ENCODE results near the gene IFT25. TPM values are rescaled to one million over a fixed set of nuclear protein-coding genes. Genes with fewer than 3 reads are reported as not detected.
"Not testable (repeated sequence)": the region's sequence is repeated elsewhere in the genome, so short reads cannot be mapped to it uniquely, and the experiment has no call there.

Gene IFT25
- total and polyA plus RNA-seq, 2 donors (not counting 1 experiment from before 2014, with no cell fraction given) = 27.6 to 37.6 TPM

DNA sequence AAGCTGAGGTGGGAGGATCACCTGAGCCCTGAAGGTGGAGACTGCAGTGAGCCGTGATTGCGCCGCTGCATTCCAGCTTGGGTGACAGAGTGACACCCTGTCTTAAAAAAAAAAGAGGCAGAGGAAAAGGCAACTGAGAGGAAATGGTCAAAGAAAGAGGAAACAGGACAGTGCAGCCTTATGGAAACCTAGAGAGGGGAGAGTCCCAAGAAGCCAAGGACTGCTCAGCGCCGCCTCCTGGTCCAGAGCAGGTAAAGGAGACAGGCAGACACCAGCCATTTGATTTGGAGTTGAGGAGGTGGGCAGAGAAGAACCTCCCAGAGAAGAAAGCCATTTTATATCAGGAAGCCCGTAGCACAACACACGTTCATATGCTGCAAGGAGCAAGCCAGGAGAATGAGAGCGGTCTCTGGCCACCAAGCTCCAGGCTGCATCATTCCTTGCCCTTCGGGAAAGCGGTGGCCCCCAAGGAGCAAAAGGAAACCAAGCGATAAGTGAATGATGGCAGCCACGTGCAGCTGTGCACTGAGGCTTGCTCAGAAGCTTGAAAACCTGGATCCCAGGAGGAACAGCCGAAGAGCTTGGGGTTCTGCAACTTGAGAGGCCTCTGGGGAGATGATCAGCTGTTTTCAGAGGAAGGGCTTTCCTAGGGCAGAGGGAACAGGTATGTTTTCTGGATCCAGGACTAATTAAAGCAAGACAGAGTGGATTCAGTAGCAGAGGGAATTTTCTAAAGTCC, 34.4 kb upstream of the IFT25 start:
- DNase-seq (ENCODE audit: low read depth in 2 of 2) = no peak
- Histone ChIP-seq H3K4me2 (ENCODE audit: extremely low read depth, insufficient read depth, low read length) (no peak overlapping the region), H3K9ac (ENCODE audit: insufficient read depth, low read length) (no peak overlapping the region)

DNA sequence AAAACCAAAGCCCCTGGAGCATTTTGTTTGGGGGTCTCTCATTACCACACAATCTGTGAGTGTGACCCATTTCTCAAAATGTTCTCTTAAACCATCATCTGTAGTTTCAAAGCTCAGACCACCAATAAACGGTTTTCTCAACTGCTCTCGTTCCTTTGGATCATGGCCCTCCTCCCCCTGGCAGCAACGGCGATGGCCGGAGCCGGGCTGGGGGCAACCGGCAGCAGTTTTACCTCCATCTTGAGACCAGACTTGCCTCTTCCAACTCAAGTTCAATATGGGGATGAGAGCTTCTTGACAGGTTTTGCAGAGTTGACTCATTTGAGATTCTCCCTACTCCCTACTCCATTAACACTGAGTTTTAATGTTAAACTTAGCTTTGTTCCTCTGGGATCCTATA, 30.4 kb upstream of the IFT25 start:
- no peak overlapping the region for H3K4me3 ChIP-seq (replicated peaks in 1 of 4; ENCODE audit: control extremely low read depth in 1 of 4, insufficient read depth in 1 of 4, low read depth in 3 of 4, low read length in 4 of 4)
- H3K4me1 ChIP-seq (ENCODE audit: control insufficient read depth, extremely low read depth, insufficient read depth, low read length) = no peaks in the 10 kb centered on the region
- no peaks in the 10 kb centered on the region for H3K27me3 ChIP-seq (ENCODE audit: control insufficient read depth, insufficient read depth, low read length)

More for the DNA sequence above, 34.4 kb upstream of the IFT25 start:
- H2AFZ ChIP-seq (ENCODE audit: low read length) = no peak overlapping the region
- no peaks in the 10 kb centered on the region for H3K36me3 ChIP-seq (ENCODE audit: control insufficient read depth, insufficient read depth, low read length)
- TF ChIP-seq EZH2 (IDR thresholded peaks at IDR 0.05; ENCODE audit: low read length, missing control alignments) = no peak
- TF ChIP-seq, protein P1, sequence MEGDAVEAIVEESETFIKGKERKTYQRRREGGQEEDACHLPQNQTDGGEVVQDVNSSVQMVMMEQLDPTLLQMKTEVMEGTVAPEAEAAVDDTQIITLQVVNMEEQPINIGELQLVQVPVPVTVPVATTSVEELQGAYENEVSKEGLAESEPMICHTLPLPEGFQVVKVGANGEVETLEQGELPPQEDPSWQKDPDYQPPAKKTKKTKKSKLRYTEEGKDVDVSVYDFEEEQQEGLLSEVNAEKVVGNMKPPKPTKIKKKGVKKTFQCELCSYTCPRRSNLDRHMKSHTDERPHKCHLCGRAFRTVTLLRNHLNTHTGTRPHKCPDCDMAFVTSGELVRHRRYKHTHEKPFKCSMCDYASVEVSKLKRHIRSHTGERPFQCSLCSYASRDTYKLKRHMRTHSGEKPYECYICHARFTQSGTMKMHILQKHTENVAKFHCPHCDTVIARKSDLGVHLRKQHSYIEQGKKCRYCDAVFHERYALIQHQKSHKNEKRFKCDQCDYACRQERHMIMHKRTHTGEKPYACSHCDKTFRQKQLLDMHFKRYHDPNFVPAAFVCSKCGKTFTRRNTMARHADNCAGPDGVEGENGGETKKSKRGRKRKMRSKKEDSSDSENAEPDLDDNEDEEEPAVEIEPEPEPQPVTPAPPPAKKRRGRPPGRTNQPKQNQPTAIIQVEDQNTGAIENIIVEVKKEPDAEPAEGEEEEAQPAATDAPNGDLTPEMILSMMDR (conservative IDR thresholded peaks at IDR 0.05 in 1 of 2, IDR thresholded peaks at IDR 0.05 in 1 of 2; ENCODE audit: low read depth in 1 of 2, low read length in 2 of 2) = no peak
- H3K27ac ChIP-seq (ENCODE audit: insufficient read depth, low read length) = no peak overlapping the region
- no peaks in the 10 kb centered on the region for H3K9me3 ChIP-seq (ENCODE audit: control insufficient read depth, insufficient read depth, low read depth, low read length)
- peaks cover 2% of the 10 kb centered on the region for H3K4me1 ChIP-seq (ENCODE audit: control insufficient read depth, extremely low read depth, insufficient read depth, low read length)
- no peaks in the 10 kb centered on the region for H3K27me3 ChIP-seq (ENCODE audit: control insufficient read depth, insufficient read depth, low read length)
- no peaks in the 10 kb centered on the region for H3K79me2 ChIP-seq (ENCODE audit: control insufficient read depth, insufficient read depth, low read length)
- H3K4me3 ChIP-seq (replicated peaks in 1 of 4; ENCODE audit: control extremely low read depth in 1 of 4, insufficient read depth in 1 of 4, low read depth in 3 of 4, low read length in 4 of 4) = no peak overlapping the region
- H4K20me1 ChIP-seq (ENCODE audit: control insufficient read depth, extremely low read depth, insufficient read depth, low read length) = no peaks in the 10 kb centered on the region

DNA sequence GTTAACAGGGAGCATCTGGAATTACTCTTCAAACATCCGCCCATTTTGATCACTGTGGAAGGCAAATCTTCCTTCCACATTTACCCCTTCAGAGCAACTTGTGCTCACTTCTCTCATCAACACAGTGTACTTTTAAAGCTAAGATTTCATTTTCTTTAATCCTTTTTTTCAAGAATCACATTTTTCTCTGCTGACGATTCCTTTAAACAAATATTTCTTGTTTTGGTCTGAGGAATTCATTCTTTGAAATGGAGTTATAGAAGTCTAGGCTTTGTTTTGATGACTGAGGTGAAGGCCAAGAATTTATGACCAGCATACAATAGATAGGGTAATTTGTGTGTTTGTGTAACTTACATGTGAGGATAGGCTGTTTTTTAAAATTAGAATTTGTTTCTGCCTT, 26.2 kb upstream of the IFT25 start:
- peak in 1 of 2 donors; percentile 62 for DNase-seq (ENCODE audit: low read depth in 2 of 2)
- no peaks in the 10 kb centered on the region for H3K4me1 ChIP-seq (ENCODE audit: control insufficient read depth, extremely low read depth, insufficient read depth, low read length)

More for the DNA sequence above, 30.4 kb upstream of the IFT25 start:
- H3K9me3 ChIP-seq (ENCODE audit: control insufficient read depth, insufficient read depth, low read depth, low read length) = no peaks in the 10 kb centered on the region
- H2AFZ ChIP-seq (ENCODE audit: low read length) = no peak overlapping the region
- TF ChIP-seq EZH2 (IDR thresholded peaks at IDR 0.05; ENCODE audit: low read length, missing control alignments) = no peak
- TF ChIP-seq, protein P1 (conservative IDR thresholded peaks at IDR 0.05 in 1 of 2, IDR thresholded peaks at IDR 0.05 in 1 of 2; ENCODE audit: low read depth in 1 of 2, low read length in 2 of 2) = no peak
- no peak overlapping the region for H3K9ac ChIP-seq (ENCODE audit: insufficient read depth, low read length)
- DNase-seq (ENCODE audit: low read depth in 2 of 2) = no peak
- H3K4me2 ChIP-seq (ENCODE audit: extremely low read depth, insufficient read depth, low read length) = no peak overlapping the region
- H4K20me1 ChIP-seq (ENCODE audit: control insufficient read depth, extremely low read depth, insufficient read depth, low read length) = no peaks in the 10 kb centered on the region
- no peaks in the 10 kb centered on the region for H3K36me3 ChIP-seq (ENCODE audit: control insufficient read depth, insufficient read depth, low read length)
- no peaks in the 10 kb centered on the region for H3K79me2 ChIP-seq (ENCODE audit: control insufficient read depth, insufficient read depth, low read length)
- H3K27ac ChIP-seq (ENCODE audit: insufficient read depth, low read length) = no peak overlapping the region

DNA sequence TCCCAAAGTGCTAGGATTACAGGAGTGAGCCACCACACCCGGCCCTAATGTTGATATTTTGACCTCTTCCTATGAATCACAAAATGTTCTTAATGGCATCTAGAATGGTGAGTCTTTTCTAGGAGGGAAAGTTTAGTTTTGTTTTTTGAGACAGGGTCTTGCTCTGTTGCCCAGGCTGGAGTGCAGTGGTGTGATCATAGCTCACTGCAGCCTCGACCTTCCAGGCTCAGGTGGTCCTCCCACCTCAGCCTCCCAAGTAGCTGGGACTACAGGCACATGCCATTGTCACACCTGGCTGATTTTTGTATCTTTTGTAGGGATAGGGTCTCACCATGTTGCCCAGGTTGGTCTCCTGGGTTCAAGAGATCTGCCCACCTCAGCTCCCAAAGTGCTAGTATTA, 23.8 kb upstream of the IFT25 start:
- not testable (repeated sequence) for H3K27ac ChIP-seq (ENCODE audit: insufficient read depth, low read length); H3K36me3 ChIP-seq (ENCODE audit: control insufficient read depth, insufficient read depth, low read length); H3K4me1 ChIP-seq (ENCODE audit: control insufficient read depth, extremely low read depth, insufficient read depth, low read length); H4K20me1 ChIP-seq (ENCODE audit: control insufficient read depth, extremely low read depth, insufficient read depth, low read length); H2AFZ ChIP-seq (ENCODE audit: low read length); H3K79me2 ChIP-seq (ENCODE audit: control insufficient read depth, insufficient read depth, low read length); H3K27me3 ChIP-seq (ENCODE audit: control insufficient read depth, insufficient read depth, low read length); DNase-seq (ENCODE audit: low read depth in 2 of 2); H3K9ac ChIP-seq (ENCODE audit: insufficient read depth, low read length); H3K4me2 ChIP-seq (ENCODE audit: extremely low read depth, insufficient read depth, low read length); H3K4me3 ChIP-seq (replicated peaks in 1 of 4; ENCODE audit: control extremely low read depth in 1 of 4, insufficient read depth in 1 of 4, low read depth in 3 of 4, low read length in 4 of 4); H3K9me3 ChIP-seq (ENCODE audit: control insufficient read depth, insufficient read depth, low read depth, low read length)

More for the DNA sequence above, 26.2 kb upstream of the IFT25 start:
- H3K36me3 ChIP-seq (ENCODE audit: control insufficient read depth, insufficient read depth, low read length) = peaks cover 2% of the 10 kb centered on the region
- H3K27ac ChIP-seq (ENCODE audit: insufficient read depth, low read length) = no peak overlapping the region
- H3K4me2 ChIP-seq (ENCODE audit: extremely low read depth, insufficient read depth, low read length) = no peak overlapping the region
- H2AFZ ChIP-seq (ENCODE audit: low read length) = no peak overlapping the region
- no peak for TF ChIP-seq EZH2 (IDR thresholded peaks at IDR 0.05; ENCODE audit: low read length, missing control alignments)
- TF ChIP-seq, protein P1 (conservative IDR thresholded peaks at IDR 0.05 in 1 of 2, IDR thresholded peaks at IDR 0.05 in 1 of 2; ENCODE audit: low read depth in 1 of 2, low read length in 2 of 2) = no peak
- no peak overlapping the region for H3K4me3 ChIP-seq (replicated peaks in 1 of 4; ENCODE audit: control extremely low read depth in 1 of 4, insufficient read depth in 1 of 4, low read depth in 3 of 4, low read length in 4 of 4)
- no peaks in the 10 kb centered on the region for H3K27me3 ChIP-seq (ENCODE audit: control insufficient read depth, insufficient read depth, low read length)
- H3K9me3 ChIP-seq (ENCODE audit: control insufficient read depth, insufficient read depth, low read depth, low read length) = no peaks in the 10 kb centered on the region
- H3K79me2 ChIP-seq (ENCODE audit: control insufficient read depth, insufficient read depth, low read length) = no peaks in the 10 kb centered on the region
- H3K9ac ChIP-seq (ENCODE audit: insufficient read depth, low read length) = no peak overlapping the region
- H4K20me1 ChIP-seq (ENCODE audit: control insufficient read depth, extremely low read depth, insufficient read depth, low read length) = no peaks in the 10 kb centered on the region
